Astrocyte (in vitro differentiated cells and primary cell): ENCODE results near the gene ADIPOR2. TPM values are rescaled to one million over a fixed set of nuclear protein-coding genes. Genes with fewer than 3 reads are reported as not detected.

ENCODE experiments used
- DNase-seq: peaks from one replicate; pipeline ENCODE4 v3.0.0-alpha.2; 2010; ENCODE audit warnings: low read depth
- FAIRE-seq: peaks from 2 replicates; lab custom pipeline; 2011; peaks lifted over from hg19 to GRCh38; lab: Jason Lieb, UNC
- H2AFZ ChIP-seq: 2 replicates; pipeline ENCODE4 v1.6.0; 2012; ENCODE audit warnings: low read depth, low read length, inconsistent platforms
- H3K27ac ChIP-seq: 2 replicates; pipeline ENCODE4 v1.5.1; 2011; ENCODE audit warnings: low read depth, low read length, inconsistent platforms
- H3K27me3 ChIP-seq: 2 replicates; pipeline ENCODE4 v1.6.0; 2011; ENCODE audit warnings: low read length, inconsistent platforms; ENCODE audit not compliant: insufficient read depth
- H3K36me3 ChIP-seq: 2 replicates; pipeline ENCODE4 v1.5.1; 2011; ENCODE audit warnings: low read length, inconsistent platforms; ENCODE audit not compliant: insufficient read depth
- H3K4me1 ChIP-seq: 2 replicates; pipeline ENCODE4 v1.5.1; 2011; ENCODE audit warnings: low read length, inconsistent platforms; ENCODE audit not compliant: insufficient read depth
- H3K4me2 ChIP-seq: 2 replicates; pipeline ENCODE4 v1.6.0; 2012; ENCODE audit warnings: low read length, inconsistent platforms
- H3K4me3 ChIP-seq: 2 replicates; pipeline ENCODE4 v1.5.1; 2011; ENCODE audit warnings: low read depth, mild to moderate bottlenecking, low read length, inconsistent platforms; ENCODE audit not compliant: insufficient read depth
- H3K79me2 ChIP-seq: 2 replicates; pipeline ENCODE4 v1.6.0; 2012; ENCODE audit warnings: mild to moderate bottlenecking, low read length, inconsistent platforms; ENCODE audit not compliant: insufficient read depth
- H3K9ac ChIP-seq: 2 replicates; pipeline ENCODE4 v1.6.0; 2012; ENCODE audit warnings: mild to moderate bottlenecking, low read length, inconsistent platforms
- H3K9me3 ChIP-seq: 2 replicates; pipeline ENCODE4 v1.5.1; 2012; ENCODE audit warnings: low read depth, mild to moderate bottlenecking, low read length, inconsistent platforms; ENCODE audit not compliant: insufficient read depth
- H4K20me1 ChIP-seq: 2 replicates; pipeline ENCODE4 v1.6.0; 2012; ENCODE audit warnings: low read length, inconsistent platforms; ENCODE audit not compliant: insufficient read depth
- H3K27ac Mint-ChIP-seq: one replicate; pipeline ENCODE4 v1.8.0; 2021; ENCODE audit warnings: mild to moderate bottlenecking, mixed read lengths; ENCODE audit not compliant: unreplicated experiment
- H3K27me3 Mint-ChIP-seq: one replicate; pipeline ENCODE4 v1.8.0; 2021; ENCODE audit warnings: low read depth, mixed read lengths; ENCODE audit not compliant: unreplicated experiment
- H3K36me3 Mint-ChIP-seq: one replicate; pipeline ENCODE4 v1.8.0; 2021; ENCODE audit warnings: low read depth, mixed read lengths; ENCODE audit not compliant: unreplicated experiment
- H3K4me1 Mint-ChIP-seq: one replicate; pipeline ENCODE4 v1.8.0; 2021; ENCODE audit warnings: low read depth, mixed read lengths; ENCODE audit not compliant: unreplicated experiment
- H3K4me3 Mint-ChIP-seq: one replicate; pipeline ENCODE4 v1.8.0; 2021; ENCODE audit warnings: mild to moderate bottlenecking, moderate library complexity, mixed read lengths; ENCODE audit not compliant: unreplicated experiment
- H3K9me3 Mint-ChIP-seq: one replicate; pipeline ENCODE4 v1.8.0; 2021; ENCODE audit warnings: mild to moderate bottlenecking, mixed read lengths; ENCODE audit not compliant: unreplicated experiment
- EZH2 ChIP-seq: IDR thresholded peaks from 2 replicates; pipeline ENCODE4 v1.6.1; 2012; ENCODE audit warnings: mild to moderate bottlenecking, low read length, inconsistent platforms; ENCODE audit not compliant: insufficient read depth
- total RNA-seq: library from RNA; stranded (reverse); gene quantifications from 2 replicates; pipeline ENCODE4 v1.2.1, GENCODE V29; 2021
- TF ChIP-seq, protein P1 (sequence below): IDR thresholded peaks from 2 replicates; pipeline ENCODE4 v1.5.1; 2011; ENCODE audit warnings: low read depth, mild to moderate bottlenecking, inconsistent platforms, low read length, moderate library complexity; ENCODE audit not compliant: insufficient read depth

Gene ADIPOR2
- total RNA-seq, 1 donor from 2014 or later: 56.6 TPM

DNA sequence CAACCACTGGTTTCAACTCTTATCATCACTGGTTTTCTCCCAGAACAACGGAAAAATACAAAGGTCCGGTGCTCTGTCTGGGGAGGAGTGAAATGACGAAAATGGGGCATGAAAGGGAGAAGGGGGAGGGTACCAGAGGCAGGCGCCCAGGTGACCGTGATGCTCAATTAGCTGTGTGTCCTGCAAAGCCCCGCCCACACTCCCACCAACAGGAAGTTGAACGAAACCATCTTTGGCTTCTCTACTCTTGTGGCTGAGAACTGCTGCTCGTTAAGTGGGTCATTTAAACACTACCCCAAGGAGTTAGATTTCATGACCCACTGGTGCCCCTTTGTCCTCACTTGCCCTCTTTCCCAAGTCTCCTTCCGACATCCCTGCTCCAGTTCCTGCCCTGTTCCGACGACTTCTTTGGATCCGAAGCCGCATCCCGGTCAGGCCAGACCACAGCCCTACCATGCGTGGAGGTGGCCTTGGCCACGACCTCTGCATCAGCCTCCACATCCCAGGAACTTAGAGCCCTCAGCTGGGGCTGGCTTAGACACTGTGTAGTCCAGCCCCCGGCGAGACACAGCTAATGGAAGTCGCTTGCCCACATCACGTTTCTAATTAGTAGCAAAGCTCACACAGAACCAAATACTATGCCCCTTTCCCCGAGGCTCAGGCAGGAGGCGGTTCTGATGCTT lies 118.1 kb downstream of the ADIPOR2 start:
- Mint-ChIP-seq H3K36me3 (no peaks in the 10 kb centered on the region), H3K4me1 (peaks cover 18% of the 10 kb centered on the region), H3K27me3 (no peaks in the 10 kb centered on the region), H3K9me3 (no peaks in the 10 kb centered on the region), H3K27ac (peak overlapping the region; percentile 41), H3K4me3 (no peak overlapping the region)
- no peak overlapping the region for H3K9ac ChIP-seq
- TF ChIP-seq, protein P1, sequence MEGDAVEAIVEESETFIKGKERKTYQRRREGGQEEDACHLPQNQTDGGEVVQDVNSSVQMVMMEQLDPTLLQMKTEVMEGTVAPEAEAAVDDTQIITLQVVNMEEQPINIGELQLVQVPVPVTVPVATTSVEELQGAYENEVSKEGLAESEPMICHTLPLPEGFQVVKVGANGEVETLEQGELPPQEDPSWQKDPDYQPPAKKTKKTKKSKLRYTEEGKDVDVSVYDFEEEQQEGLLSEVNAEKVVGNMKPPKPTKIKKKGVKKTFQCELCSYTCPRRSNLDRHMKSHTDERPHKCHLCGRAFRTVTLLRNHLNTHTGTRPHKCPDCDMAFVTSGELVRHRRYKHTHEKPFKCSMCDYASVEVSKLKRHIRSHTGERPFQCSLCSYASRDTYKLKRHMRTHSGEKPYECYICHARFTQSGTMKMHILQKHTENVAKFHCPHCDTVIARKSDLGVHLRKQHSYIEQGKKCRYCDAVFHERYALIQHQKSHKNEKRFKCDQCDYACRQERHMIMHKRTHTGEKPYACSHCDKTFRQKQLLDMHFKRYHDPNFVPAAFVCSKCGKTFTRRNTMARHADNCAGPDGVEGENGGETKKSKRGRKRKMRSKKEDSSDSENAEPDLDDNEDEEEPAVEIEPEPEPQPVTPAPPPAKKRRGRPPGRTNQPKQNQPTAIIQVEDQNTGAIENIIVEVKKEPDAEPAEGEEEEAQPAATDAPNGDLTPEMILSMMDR: no peak
- TF ChIP-seq EZH2: no peak
- DNase-seq (no peak), FAIRE-seq (no peak)
- H3K79me2 ChIP-seq: no peaks in the 10 kb centered on the region
- no peaks in the 10 kb centered on the region for H4K20me1 ChIP-seq
- no peak overlapping the region for H3K4me3 ChIP-seq
- H3K9me3 ChIP-seq: no peaks in the 10 kb centered on the region
- H2AFZ ChIP-seq: no peak overlapping the region
- no peak overlapping the region for H3K27ac ChIP-seq
- H3K36me3 ChIP-seq: no peaks in the 10 kb centered on the region
- H3K4me2 ChIP-seq: no peak overlapping the region
- peaks cover 24% of the 10 kb centered on the region for H3K4me1 ChIP-seq
- H3K27me3 ChIP-seq: peaks cover 1% of the 10 kb centered on the region

DNA sequence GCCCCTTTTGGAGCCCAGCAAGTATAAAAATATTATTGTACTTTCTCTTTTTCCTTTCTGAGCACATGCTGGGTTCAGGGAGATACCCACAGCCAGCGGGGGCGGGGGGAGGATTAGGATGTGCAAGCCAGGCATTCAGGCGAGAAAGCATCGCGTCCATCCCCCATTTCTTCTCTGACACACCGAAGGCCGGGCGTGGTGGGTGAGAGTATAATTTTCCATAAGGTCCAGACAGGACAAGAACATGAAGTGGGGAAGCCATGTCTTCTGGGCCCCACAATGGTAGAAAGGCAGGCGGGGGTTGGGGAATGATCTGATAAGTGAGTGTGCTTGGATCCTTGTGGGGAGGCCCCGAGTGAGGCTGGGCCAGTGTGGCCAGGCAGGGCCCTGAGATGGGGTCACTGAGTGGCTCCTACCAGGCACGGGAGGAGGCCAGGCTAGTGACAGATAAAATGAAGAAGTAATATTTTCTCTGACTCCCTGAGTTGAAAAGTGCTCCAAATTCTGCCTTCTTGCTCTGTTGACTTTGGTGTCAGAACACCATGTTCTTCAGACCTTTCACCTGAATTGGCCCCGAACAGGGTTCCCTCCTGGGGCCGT lies 118.8 kb downstream of the ADIPOR2 start:
- Mint-ChIP-seq H3K27me3 (peaks cover 3% of the 10 kb centered on the region), H3K27ac (peak overlapping the region; percentile 77), H3K36me3 (no peaks in the 10 kb centered on the region), H3K4me3 (no peak overlapping the region), H3K9me3 (peaks cover under 1% of the 10 kb centered on the region), H3K4me1 (peaks cover 18% of the 10 kb centered on the region)
- no peaks in the 10 kb centered on the region for H4K20me1 ChIP-seq
- H3K9me3 ChIP-seq: no peaks in the 10 kb centered on the region
- H3K27me3 ChIP-seq: peaks cover 4% of the 10 kb centered on the region
- no peak overlapping the region for H3K27ac ChIP-seq
- TF ChIP-seq, protein P1: no peak
- no peak for TF ChIP-seq EZH2
- no peaks in the 10 kb centered on the region for H3K36me3 ChIP-seq
- no peak overlapping the region for H2AFZ ChIP-seq
- H3K4me2 ChIP-seq: peak overlapping the region; percentile 47
- FAIRE-seq (no peak), DNase-seq (no peak)
- H3K79me2 ChIP-seq: no peaks in the 10 kb centered on the region
- no peak overlapping the region for H3K4me3 ChIP-seq
- no peak overlapping the region for H3K9ac ChIP-seq
- H3K4me1 ChIP-seq: peaks cover 24% of the 10 kb centered on the region
